ENCODE data around the gene RAB15.
A peak's percentile ranks its signal among the peaks of the same experiment; 100 is the strongest.
"Not testable (repeated sequence)": the region's sequence is repeated elsewhere in the genome, so short reads cannot be mapped to it uniquely, and the experiment has no call there.

The RAB15 gene

DNA sequence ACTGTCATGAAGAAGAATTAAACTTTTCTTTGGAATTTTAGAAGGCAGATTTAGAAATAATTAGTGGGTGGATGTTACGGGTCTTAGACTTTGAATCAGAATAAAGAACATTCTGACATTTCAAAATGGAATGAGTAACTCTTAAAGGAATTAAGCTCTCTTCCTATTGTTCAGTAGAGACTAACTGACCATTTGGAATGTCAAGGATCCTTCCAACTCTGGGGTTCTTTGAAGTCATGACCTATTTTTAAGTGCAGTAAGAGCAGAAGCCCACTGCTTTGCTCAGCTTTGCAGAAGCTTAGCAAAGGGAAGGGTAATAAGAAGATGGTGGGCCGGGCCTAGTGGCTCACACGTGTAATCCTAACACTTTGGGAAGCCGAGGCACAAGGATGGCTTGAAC lies 53.9 kb downstream of the RAB15 start:
- no peak for DNase-seq (ENCODE audit: low read depth, low spot score)
- no peak overlapping the region for H3K27ac ChIP-seq

DNA sequence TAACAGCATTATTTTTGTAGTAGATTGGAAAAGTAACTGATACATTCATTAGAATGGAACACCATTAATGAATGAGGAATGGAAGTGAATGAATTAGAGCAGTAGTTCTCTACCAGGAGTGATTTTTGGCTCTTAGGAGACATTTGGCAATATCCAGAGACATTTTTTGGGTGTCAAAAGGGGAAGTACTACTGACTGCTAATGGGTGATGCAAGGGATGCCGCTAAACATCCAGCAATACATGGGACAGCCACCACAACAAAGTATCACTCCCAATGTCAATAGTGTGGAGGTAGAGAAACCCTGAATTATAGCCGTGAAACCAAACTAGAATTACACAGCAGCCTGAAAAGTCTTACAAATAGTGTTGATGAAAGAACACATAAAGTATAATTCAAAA lies 56.3 kb downstream of the RAB15 start:
- no peak overlapping the region for H3K27ac ChIP-seq
- no peak for DNase-seq (ENCODE audit: low read depth, low spot score)

DNA sequence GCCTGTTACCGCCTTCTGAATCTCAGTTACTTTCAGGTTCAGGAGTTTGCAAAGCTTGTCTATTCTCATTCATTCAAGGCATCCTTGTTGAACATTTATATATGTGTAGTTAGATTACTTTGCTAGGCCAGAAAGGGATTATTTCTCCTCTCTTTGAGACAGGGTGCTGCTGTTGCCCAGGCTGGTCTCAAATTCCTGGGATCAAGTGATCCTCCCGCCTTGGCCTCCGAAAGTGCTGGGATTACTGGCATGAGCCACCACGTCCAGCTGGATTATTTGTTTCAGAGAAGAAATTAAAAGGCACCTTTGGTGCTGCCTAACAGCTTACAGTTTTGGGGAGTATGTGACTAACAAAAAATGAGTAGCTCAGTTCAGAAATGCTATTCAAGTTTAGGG lies 57.1 kb downstream of the RAB15 start:
- no peak for DNase-seq (ENCODE audit: low read depth, low spot score)
- H3K27ac ChIP-seq = peak overlapping the region; percentile 73

DNA sequence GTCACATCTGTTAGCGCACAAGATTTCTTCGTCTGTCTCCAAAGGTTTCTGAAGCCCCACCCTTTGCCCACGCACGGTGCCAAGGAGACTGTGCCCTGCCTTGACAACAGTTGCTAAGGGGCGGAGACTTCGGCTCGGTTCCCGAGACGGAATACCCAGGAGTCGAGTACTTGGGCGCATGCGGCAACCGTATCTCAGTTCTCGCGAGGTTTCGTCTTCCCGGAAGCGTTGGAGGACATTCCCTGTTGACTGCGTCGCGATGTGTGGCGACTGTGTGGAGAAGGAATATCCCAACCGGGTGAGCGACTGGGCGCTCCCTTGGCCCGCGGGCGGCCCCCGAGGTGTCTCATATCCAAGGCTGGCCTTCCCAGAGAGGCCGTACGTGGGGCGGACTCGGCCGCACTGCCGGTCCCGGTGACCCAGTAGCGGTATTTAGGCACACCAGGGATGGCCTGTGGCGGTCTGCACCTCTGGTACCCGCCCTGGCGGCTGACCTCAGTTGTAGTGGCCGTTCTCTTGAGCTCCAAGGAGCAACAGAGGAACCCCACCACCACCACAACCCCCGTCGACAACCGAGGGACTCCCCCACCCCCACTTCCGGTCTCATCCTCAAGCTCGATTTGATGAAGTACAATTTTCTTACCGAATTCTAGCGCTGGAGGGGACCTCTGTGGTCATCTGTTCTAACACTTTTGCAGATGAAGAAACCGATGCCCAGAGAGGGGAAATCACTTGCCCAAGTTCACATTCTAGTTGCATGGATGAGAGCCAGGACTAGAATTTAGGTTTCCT lies 57.7 kb downstream of the RAB15 start, which contains the start of gene CHURC1:
Gene CHURC1 (plus strand): TSS at position 219 of the 792 bp plus-strand sequence. CDS start 41 bp downstream, at position 260.
- H3K27ac ChIP-seq = peak within 1 kb of the TSS; percentile 73
- DNase-seq (ENCODE audit: low read depth, low spot score) = peak; percentile 92

DNA sequence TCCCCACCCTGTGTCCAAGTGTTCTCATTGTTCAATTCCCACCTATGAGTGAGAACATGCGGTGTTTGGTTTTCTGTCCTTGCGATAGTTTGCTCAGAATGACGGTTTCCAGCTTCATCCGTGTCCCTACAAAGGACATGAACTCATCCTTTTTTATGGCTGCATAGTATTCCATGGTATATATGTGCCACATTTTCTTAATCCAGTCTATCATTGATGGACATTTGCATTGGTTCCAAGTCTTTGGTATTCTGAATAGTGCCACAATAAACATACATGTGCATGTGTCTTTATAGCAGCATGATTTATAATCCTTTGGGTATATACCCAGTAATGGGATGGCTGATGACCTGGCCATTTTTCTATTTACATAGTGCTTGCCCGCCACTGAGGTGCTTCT lies 58.7 kb downstream of the RAB15 start:
- DNase-seq (ENCODE audit: low read depth, low spot score) = not testable (repeated sequence)
- peak overlapping the region; percentile 73 for H3K27ac ChIP-seq

DNA sequence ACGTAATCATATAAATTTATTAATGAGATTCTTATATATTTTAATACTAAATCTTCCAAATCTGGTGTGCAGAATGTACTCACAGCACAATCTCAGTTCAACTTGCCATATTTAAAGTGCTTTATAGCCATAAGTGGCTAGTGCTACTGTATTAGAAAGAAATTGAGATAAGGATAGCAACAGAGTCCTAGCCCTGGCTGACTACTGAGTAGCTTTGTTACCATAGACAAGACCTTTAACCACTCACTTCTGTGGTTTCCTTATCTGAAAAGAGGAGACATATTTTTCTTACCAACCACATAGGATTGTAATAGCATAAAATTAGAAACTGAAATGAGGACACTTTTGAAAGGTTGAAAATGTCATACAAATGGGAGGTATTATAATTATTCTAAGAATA lies 59.9 kb downstream of the RAB15 start:
- DNase-seq (ENCODE audit: low read depth, low spot score) = no peak
- H3K27ac ChIP-seq = no peak overlapping the region

DNA sequence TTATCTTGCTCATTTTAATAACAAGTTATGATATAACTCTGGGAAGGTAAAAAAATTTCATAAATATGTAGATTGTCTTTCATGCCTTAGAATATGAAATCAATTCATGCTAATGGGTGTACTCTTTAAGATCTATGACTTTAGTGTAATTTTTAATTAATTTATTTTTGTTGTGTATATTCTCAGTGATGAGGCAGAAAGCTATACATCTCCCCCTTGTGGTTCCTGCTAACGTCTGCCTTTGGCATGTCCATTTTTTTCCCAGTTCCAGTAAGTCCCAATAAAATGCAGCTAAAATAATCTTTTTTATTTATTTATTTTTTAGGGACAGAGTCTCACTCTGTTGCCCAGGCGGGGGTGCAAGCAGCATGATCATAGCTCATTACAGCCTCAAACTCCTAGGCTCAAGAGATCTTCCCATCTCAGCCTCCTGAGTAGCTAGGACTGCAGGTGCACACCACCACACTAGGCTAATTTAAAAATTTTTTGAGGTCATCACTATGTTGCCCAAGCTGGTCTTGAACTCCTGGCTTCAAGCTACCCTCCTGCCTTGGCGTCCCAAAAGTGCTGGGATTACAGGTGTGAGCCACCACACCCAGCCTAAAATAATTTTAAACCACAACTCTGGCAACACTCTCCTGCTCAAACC lies 61.2 kb downstream of the RAB15 start:
- H3K27ac ChIP-seq = no peak overlapping the region
- DNase-seq (ENCODE audit: low read depth, low spot score) = no peak

DNA sequence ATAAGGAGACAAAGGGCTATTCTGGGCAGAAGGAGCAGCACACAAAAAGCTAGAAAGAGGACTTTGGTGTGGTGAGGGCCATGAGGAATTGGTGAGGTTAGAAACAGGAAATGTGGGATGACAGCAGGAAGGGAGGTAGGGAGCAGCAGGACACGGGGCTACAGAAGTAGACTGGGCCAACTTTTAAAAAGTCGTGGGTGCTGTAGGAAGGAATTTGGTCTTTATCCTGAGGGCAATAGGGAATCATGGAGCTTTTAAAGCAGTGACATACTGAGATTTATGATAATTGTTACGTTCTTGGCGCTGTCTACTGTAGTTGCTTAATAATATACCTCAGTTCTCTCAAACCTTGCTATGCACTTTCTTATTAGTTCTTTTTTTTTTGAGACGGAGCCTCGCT lies 66.1 kb downstream of the RAB15 start:
- no peak overlapping the region for H3K27ac ChIP-seq
- DNase-seq (ENCODE audit: low read depth, low spot score) = no peak

DNA sequence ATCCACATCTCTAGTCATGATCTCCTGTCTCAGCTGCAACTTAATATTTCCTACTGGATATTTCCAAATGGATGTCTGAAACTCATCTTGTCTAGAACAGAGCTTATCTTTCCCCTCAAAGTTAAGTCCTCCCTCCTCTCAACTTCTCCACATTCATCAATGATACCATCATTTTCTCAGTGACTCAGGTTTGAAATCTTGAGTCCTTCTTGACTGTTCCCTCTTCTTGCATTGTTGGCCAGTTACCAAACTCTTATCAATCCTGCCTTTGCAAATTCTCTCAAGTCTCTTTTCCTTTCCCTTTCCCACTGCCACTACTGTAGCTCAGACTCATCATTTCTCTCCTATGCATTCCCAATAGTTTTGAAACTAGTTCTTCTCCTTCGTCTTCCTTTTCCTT lies 72.2 kb downstream of the RAB15 start:
- no peak overlapping the region for H3K27ac ChIP-seq
- no peak for DNase-seq (ENCODE audit: low read depth, low spot score)

Data from epithelial cell of prostate (primary cell).